Cardiac muscle cell (in vitro differentiated cells and primary cell): Measurements from ENCODE around the gene ZNF853. TPM values are rescaled to one million over a fixed set of nuclear protein-coding genes. Genes with fewer than 3 reads are reported as not detected.

Experiments
- DNase-seq, 2 donors: peaks; one replicate each; pipeline versions ENCODE4 v3.0.0 to v3.0.0-alpha.2; 2010 to 2017; ENCODE audit warnings: low read depth in 1 of 2, low spot score in 1 of 2
- H3K27ac ChIP-seq: fragments of 200-600 bp; sonication (generic); 2 replicates; pipeline ENCODE4 v1.5.1; 2016
- H3K27me3 ChIP-seq: fragments of 200-600 bp; sonication (generic); 2 replicates; pipeline ENCODE4 v1.6.0; 2016; ENCODE audit warnings: control low read depth
- H3K36me3 ChIP-seq: fragments of 200-600 bp; sonication (generic); 2 replicates; pipeline ENCODE4 v1.5.1; 2016; ENCODE audit warnings: control low read depth
- H3K4me1 ChIP-seq: fragments of 200-600 bp; sonication (generic); 2 replicates; pipeline ENCODE4 v1.8.1; 2017; ENCODE audit warnings: low read depth, mild to moderate bottlenecking, mixed run types
- H3K4me3 ChIP-seq: fragments of 200-600 bp; sonication (generic); 2 replicates; pipeline ENCODE4 v1.5.1; 2016; ENCODE audit warnings: mild to moderate bottlenecking
- H3K9me3 ChIP-seq: fragments of 200-600 bp; sonication (generic); 2 replicates; pipeline ENCODE4 v1.5.1; 2017; ENCODE audit warnings: low read depth, mild to moderate bottlenecking, control low read depth
- CTCF ChIP-seq: IDR thresholded peaks from 2 replicates; pipeline ENCODE4 v1.5.1; 2012; ENCODE audit warnings: low read depth, mild to moderate bottlenecking, low read length
- polyA plus RNA-seq: library from polyadenylated mRNA; unstranded; fragments of >200 nt; fragmentation: Nextera tagmentation; extraction: Ambion mirVana; gene quantifications from 2 replicates; pipeline ENCODE4 v1.2.1, GENCODE V29; 2016
- total RNA-seq: library from RNA; depleted of rRNA; stranded (reverse); fragments of >200 nt; gene quantifications from 2 replicates; pipeline ENCODE4 v1.2.3, GENCODE V29; 2016

ZNF853 gene
- total and polyA plus RNA-seq, 2 experiments from 2014 or later, result 16.8 to 31.3 TPM

GRCh38 chr7:6647080-6647479 is 31.7 kb downstream of the ZNF853 start:
- no peak overlapping the region for H3K27ac ChIP-seq
- no peaks in the 10 kb centered on the region for H3K4me1 ChIP-seq
- DNase-seq, result no peak
- TF ChIP-seq CTCF, result no peak
- H3K36me3 ChIP-seq, result peaks cover 24% of the 10 kb centered on the region
- no peaks in the 10 kb centered on the region for H3K9me3 ChIP-seq
- H3K27me3 ChIP-seq, result no peaks in the 10 kb centered on the region
- H3K4me3 ChIP-seq, result no peak overlapping the region

GRCh38 chr7:6647541-6647940 is 32.1 kb downstream of the ZNF853 start:
- H3K27me3 ChIP-seq, result no peaks in the 10 kb centered on the region
- no peaks in the 10 kb centered on the region for H3K4me1 ChIP-seq
- H3K4me3 ChIP-seq, result no peak overlapping the region
- TF ChIP-seq CTCF, result no peak
- peaks cover 24% of the 10 kb centered on the region for H3K36me3 ChIP-seq
- H3K9me3 ChIP-seq, result no peaks in the 10 kb centered on the region
- H3K27ac ChIP-seq, result no peak overlapping the region
- DNase-seq, result no peak

GRCh38 chr7:6648066-6648814 is 32.8 kb downstream of the ZNF853 start:
- no peak for TF ChIP-seq CTCF
- no peaks in the 10 kb centered on the region for H3K27me3 ChIP-seq
- no peak for DNase-seq
- H3K4me3 ChIP-seq, result no peak overlapping the region
- no peaks in the 10 kb centered on the region for H3K4me1 ChIP-seq
- no peaks in the 10 kb centered on the region for H3K9me3 ChIP-seq
- peaks cover 22% of the 10 kb centered on the region for H3K36me3 ChIP-seq
- no peak overlapping the region for H3K27ac ChIP-seq

- Histone ChIP-seq H3K4me3 (no peak overlapping the region), H3K9me3 (no peaks in the 10 kb centered on the region), H3K4me1 (no peaks in the 10 kb centered on the region), H3K27me3 (no peaks in the 10 kb centered on the region), H3K36me3 (peaks cover 22% of the 10 kb centered on the region), H3K27ac (no peak overlapping the region)
- DNase-seq, result no peak
- TF ChIP-seq CTCF, result no peak
Measured at GRCh38 chr7:6648815-6649104, 33.4 kb downstream of the ZNF853 start.

- no peak for TF ChIP-seq CTCF
- Histone ChIP-seq H3K27ac (no peak overlapping the region), H3K4me3 (no peak overlapping the region), H3K9me3 (no peaks in the 10 kb centered on the region), H3K27me3 (no peaks in the 10 kb centered on the region), H3K4me1 (no peaks in the 10 kb centered on the region), H3K36me3 (peaks cover 28% of the 10 kb centered on the region)
- DNase-seq, result no peak
Measured at GRCh38 chr7:6649241-6649961, 34.0 kb downstream of the ZNF853 start.
